GM19438 (cell line): ENCODE data around the gene MYOC.
"Not testable (repeated sequence)": the region's sequence is repeated elsewhere in the genome, so short reads cannot be mapped to it uniquely, and the experiment has no call there.

Source experiments
- ATAC-seq: cut with Tn5 transposase; IDR thresholded peaks from one replicate; pipeline ENCODE4 v1.9.1; 2021; ENCODE audit warnings: low read depth; ENCODE audit not compliant: unreplicated experiment

Gene MYOC

GRCh38 chr1:171652234-171652822 is at the start of gene MYOC:
Gene MYOC, minus strand, starts transcription at chr1:171652688. Its CDS starts 77 bp downstream, at chr1:171652611.
- ATAC-seq, result no peak

- ATAC-seq, result no peak
These were observed 47.0 kb upstream of the MYOC start for GRCh38 chr1:171699531-171699930.

- ATAC-seq, result not testable (repeated sequence)
These were observed 43.3 kb upstream of the MYOC start for GRCh38 chr1:171695772-171696171.

- not testable (repeated sequence) for ATAC-seq
These were observed 41.1 kb upstream of the MYOC start for GRCh38 chr1:171693541-171693940.

GRCh38 chr1:171683870-171684269 is 31.4 kb upstream of the MYOC start:
- ATAC-seq, result no peak

GRCh38 chr1:171680339-171680738 is 27.9 kb upstream of the MYOC start:
- no peak for ATAC-seq

- ATAC-seq, result no peak
These were observed 24.3 kb upstream of the MYOC start for GRCh38 chr1:171676823-171677222.

GRCh38 chr1:171674431-171675405 is 22.2 kb upstream of the MYOC start:
- ATAC-seq, result no peak

GRCh38 chr1:171670739-171671138 is 18.3 kb upstream of the MYOC start:
- ATAC-seq, result no peak

- no peak for ATAC-seq
These were observed 15.9 kb upstream of the MYOC start for GRCh38 chr1:171668372-171668771.

- ATAC-seq, result no peak
These were observed 13.8 kb upstream of the MYOC start for GRCh38 chr1:171666114-171666769.

GRCh38 chr1:171664976-171665375 is 12.5 kb upstream of the MYOC start:
- ATAC-seq, result no peak

GRCh38 chr1:171663854-171664575 is 11.5 kb upstream of the MYOC start:
- no peak for ATAC-seq

GRCh38 chr1:171663036-171663853 is 10.8 kb upstream of the MYOC start:
- no peak for ATAC-seq

GRCh38 chr1:171661076-171661650 is 8.7 kb upstream of the MYOC start:
- ATAC-seq, result no peak

- not testable (repeated sequence) for ATAC-seq
These were observed 3.7 kb upstream of the MYOC start for GRCh38 chr1:171656206-171656605.

GRCh38 chr1:171655746-171656116 is 3.2 kb upstream of the MYOC start:
- no peak for ATAC-seq

- ATAC-seq, result peak; percentile 83
These were observed 2.7 kb upstream of the MYOC start for GRCh38 chr1:171654942-171655745.
